GM18520 (cell line): ENCODE data around the gene HRH4.

Experiments
- ATAC-seq: cut with Tn5 transposase; IDR thresholded peaks from one replicate; pipeline ENCODE4 v1.9.1; 2021; ENCODE audit not compliant: unreplicated experiment

HRH4 gene

GRCh38 chr18:24465486-24465885, 5.0 kb downstream of the HRH4 start:
- no peak for ATAC-seq

- ATAC-seq, result no peak
Observed at GRCh38 chr18:24466771-24467170, 6.3 kb downstream of the HRH4 start.

DNA sequence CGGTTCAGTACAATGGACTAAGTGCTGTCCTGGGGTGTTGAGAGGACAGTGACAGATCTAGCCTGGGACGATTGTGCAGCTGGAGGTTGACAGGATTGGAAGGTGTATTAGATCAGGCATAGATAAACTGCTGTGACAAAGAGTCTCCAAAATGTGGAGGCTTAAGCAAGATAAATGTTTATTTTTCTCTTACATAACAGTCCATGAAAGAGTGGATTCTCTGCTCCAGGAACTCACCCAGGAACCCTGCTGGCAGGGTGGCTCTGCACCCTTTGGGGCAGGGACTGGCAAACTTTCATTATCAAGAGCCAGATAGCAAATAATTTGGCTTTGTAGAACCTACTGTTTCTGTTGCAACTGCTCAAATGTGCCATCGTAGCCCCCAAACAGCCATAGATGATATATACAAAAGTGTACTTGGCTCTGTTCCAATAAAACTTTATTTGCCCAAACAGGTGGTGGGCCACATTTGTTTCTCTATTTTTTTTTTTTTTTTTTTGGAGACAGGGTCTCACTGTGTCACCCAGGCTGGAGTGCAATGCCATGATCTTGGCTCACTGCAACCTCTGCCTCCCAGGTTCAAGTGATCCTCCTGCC, 9.7 kb downstream of the HRH4 start:
- no peak for ATAC-seq

- no peak for ATAC-seq
Observed at GRCh38 chr18:24470805-24471204, 10.4 kb downstream of the HRH4 start.

GRCh38 chr18:24472591-24472990, 12.2 kb downstream of the HRH4 start:
- no peak for ATAC-seq

- ATAC-seq, result no peak
Observed at GRCh38 chr18:24474406-24474805, 14.0 kb downstream of the HRH4 start.

DNA sequence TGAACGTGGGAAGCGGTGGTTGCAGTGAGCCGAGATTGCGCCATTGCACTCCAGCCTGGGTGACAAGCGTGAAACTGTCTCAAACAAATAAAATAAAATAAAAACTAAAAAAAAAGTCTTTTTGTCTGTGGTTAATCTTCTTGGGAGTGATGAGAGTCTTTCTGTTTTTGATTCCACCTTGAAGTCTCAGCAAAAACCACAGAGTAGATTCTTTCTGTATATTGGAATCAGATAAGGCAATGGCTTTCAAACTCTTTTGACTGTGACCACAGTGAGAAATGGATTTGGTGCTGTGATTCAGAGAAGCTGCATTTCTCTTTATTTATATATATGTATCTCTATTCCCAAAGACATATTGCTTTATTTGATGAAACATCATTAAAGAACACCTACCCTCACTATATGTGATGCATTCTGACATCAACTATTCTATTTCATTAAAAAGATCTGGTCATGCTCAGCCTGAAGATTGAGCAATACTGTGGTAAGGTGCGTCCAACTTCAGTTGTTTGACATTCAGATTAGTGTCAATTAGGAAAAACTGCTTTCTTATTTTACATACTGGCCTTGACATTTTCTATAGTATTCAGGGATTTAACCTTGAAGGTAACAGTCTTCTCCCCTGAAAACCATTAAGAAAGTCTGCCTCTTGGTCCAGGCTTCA, 15.6 kb downstream of the HRH4 start:
- ATAC-seq, result no peak

GRCh38 chr18:24479371-24479770, 18.9 kb downstream of the HRH4 start:
- ATAC-seq, result no peak

DNA sequence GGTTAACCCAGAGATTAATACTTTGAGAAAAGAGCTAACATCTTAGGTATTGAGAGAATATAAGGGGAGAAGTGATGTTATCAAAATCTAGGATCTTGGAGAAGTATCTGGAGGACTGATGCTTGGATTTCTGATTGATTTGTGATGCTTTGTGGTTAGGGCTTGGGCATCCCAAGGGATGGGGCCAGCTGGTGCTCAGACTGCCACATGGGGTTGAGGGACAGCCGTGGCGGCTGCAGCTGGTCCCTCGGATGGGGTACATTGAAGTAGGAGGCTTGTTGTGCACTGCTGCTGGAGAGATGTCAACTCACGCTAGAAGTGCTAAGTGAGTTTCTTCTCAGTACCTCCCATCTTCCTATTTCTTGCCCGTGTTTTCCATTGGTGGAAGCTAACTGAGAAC, 22.4 kb downstream of the HRH4 start:
- ATAC-seq, result no peak

DNA sequence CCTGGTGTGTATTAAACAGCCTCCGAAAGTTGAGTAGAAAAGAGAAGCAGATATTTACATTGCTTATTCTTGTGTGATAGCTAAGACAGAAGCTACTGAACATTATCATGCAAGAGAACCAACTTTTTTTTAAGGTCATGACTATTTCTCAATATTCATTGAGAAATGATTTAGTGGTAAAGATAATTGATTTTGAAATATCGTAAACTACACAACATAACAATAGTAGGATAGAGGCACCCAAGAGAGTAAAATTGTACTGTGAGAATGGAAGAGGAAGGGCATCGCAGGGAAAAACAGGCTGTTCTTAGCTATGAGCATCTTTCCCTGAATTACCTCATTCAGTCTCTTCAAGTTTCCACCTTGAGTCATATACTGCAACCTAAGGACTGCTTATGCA, 25.2 kb downstream of the HRH4 start:
- ATAC-seq, result no peak

DNA sequence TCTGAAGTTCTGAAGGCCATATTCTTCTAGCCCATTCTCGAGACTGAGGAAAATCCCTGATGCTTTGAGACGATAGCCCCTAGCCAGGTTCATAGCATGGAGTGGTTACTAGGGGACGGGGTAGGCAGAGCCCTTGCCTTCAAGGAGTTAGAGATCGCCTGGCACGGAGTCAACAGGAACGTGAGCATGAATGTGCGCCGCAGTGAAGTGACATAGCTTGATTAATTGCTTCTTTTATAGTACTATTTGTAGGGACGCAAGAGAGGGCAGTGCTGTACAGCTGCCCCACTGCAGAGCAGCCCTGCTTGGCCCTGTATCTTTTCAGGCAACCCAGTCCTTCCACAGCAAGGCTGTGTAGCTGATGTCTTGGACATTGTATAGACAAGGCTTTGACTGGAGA, 26.2 kb downstream of the HRH4 start:
- no peak for ATAC-seq

GRCh38 chr18:24488824-24489493, 28.5 kb downstream of the HRH4 start:
- ATAC-seq, result no peak

- no peak for ATAC-seq
Observed at GRCh38 chr18:24490539-24490938, 30.1 kb downstream of the HRH4 start.

DNA sequence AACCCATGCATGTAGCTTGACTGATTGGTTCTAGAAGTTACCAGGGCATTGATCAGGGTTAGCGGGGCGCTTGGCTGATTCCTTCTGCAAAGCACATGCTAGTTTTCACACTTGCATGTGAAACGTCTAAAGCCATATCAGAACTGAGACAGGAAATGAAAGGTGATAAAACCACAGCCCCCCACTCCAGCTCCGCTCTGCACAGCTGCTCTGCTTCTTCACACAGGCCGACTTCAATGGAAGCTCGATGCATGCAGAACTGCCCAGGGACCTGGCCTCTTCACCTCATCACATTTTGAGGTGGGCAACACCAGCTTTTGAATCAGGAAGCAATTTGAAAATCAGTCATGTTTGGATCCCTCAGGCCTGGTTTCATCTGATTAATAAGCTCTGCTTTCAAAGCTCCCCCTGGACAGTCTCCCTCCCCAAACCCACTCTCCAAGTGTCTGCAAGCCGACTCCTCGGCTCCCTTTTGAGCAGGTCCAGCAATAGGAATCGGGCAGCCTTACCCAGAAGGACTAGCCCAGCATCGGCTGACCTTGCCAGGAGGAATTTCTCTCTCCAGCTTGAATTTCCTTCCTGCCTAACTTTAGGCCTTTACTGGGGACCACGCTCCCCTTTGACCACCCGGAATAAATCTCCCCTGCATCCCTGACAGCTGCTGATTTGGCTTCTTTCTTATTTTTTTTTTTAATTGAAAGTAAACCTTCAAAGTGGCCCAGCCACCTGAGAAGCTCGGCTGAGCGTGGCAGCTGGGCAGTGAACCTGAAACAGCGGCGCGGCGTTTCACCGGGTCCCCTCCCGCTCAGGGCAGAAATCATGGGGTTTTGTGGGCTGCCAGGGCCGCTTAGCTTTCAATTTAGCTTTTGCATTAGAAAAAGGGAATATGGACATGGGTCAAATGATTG, 31.7 kb downstream of the HRH4 start:
- ATAC-seq, result peak; percentile 87

DNA sequence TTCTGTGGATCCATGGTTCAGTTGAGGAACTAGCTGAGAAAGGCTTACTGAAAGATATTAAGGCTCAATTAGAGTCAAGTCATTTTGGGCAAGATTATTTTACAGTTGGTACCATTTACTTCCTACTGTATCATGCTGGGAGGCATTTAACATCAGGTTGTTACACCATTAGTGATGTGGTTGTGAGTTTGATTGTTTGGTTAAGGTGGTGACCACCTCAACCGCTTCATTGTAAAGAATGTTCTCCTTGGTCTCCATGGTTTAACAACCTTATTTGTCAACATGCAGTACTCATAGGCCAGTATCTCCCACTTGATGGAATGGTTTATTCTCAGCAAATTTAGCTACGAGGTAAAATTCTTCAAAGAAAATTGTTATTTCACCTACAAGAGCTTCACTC, 34.1 kb downstream of the HRH4 start:
- no peak for ATAC-seq

DNA sequence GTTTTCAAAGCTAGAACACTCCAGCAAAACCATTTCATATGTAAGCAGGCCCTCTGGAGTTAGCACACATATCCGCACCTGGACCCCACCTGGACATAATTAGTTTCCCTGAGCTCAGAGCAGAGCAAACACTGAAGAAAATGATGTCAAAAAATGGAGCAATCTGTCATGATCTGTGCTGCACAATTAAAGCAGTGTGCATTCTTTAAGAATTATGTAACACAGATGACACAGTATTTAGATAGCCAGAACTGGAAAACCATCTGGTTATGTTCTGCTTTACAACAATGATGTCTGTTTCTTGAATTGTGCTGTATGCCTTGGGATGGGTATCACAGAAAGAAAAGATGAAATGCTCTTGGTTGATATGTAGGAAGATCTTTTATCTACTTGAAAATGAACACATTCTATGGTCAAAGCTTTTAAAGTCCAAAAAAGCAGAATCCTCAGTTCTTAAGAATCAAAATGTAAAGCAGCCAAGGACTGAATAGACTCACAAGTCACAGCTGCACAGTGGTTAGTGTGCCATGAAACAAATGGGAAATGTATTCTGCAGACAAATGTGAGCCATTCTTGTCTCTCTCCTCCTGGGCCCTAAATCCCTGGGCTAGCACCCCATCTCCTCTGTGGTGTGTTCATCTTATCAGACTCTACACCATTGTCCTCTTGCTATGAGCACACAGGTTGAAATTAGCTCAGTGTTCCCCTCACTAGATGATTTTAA, 36.8 kb downstream of the HRH4 start:
- no peak for ATAC-seq

DNA sequence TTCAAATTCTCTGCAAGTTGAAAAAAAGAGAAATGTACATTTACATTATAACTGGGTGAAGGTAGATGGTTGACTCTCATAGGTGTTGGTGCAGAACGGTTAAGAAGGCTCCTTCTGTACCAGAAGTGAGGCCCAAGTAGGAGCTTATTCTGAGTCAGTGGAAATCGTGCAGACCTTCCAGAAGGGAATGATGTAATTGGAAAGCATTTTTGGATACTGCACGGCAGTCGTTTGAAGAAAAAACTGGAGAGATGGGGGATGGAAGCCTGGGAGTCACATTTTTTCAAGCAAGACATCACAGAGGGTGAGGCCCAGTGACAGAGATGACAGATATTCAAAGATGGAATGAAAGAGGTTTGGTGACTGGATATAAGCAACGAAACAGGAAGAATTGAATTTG, 39.4 kb downstream of the HRH4 start:
- ATAC-seq, result no peak

DNA sequence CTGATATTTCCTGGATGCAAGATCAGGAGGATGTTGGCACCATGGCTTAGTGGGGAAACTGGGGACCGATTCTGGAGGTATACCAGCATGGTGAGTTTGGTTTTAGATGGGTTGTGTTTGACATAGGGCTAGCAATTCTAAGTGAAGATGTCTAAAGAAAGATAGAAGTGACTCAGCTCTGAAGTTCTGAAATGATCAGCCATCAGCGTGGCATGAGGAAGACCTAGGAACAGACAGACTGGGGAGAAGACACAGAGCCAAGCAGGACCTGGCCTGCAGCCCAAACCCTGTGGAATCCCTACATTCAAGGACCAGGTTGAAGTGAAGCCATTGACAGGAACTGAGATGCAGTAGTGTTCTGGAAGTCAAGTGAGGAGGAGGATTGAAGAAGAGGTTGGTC, 39.8 kb downstream of the HRH4 start:
- no peak for ATAC-seq

DNA sequence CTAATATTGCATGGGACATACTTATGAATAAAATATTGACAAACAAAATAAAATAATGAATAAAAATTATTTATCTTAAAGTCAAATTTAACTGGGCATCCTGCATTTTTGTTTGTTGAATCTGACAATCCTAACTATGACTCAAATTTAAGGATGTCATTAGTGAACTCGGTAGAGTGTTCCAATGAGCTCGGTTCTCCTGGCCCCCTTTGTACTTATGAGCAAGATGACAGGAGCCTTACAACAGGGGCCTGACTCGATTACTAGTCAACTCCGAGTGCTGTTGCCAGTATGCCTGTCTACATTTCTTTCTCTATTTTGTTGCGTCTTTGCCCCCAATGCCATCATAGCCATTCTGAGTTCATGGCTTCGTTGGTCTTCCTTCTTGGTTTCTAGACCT, 40.3 kb downstream of the HRH4 start:
- no peak for ATAC-seq

- ATAC-seq, result no peak
Observed at GRCh38 chr18:24502667-24503523, 42.5 kb downstream of the HRH4 start.
